ENCODE data around the gene LPIN2. TPM values are rescaled to one million over a fixed set of nuclear protein-coding genes. Genes with fewer than 3 reads are reported as not detected.
"Not testable (repeated sequence)": the region's sequence is repeated elsewhere in the genome, so short reads cannot be mapped to it uniquely, and the experiment has no call there.

The LPIN2 gene
- total RNA-seq, 3 donors from 2014 or later, result 21.8 to 38.1 (median 29.2) TPM

DNA sequence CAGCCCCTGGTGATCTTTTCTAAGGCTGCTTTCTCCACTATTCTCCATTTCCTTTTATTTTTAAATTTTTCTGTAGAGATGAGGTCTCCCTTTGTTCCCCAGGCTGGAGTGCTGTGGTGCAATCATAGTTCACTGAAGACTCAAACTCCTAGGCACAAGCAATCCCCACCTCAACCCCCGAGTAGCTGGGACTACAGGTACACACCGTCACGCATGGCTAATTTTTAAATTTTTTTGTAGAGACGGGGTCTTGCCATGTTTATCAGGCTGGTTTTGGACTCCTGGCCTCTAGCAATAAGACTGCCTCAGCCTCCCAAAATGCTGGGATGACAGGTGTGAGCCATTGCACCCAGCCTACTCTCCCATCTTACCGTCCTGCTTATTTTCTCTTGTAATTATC, 22.7 kb upstream of the LPIN2 start:
- H3K27ac ChIP-seq, result no peak overlapping the region
- no peaks in the 10 kb centered on the region for H3K9me3 ChIP-seq
- no peaks in the 10 kb centered on the region for H3K36me3 ChIP-seq
- DNase-seq (ENCODE audit: low spot score in 2 of 2), result no peak
- no peaks in the 10 kb centered on the region for H3K4me1 ChIP-seq
- TF ChIP-seq, protein P1, sequence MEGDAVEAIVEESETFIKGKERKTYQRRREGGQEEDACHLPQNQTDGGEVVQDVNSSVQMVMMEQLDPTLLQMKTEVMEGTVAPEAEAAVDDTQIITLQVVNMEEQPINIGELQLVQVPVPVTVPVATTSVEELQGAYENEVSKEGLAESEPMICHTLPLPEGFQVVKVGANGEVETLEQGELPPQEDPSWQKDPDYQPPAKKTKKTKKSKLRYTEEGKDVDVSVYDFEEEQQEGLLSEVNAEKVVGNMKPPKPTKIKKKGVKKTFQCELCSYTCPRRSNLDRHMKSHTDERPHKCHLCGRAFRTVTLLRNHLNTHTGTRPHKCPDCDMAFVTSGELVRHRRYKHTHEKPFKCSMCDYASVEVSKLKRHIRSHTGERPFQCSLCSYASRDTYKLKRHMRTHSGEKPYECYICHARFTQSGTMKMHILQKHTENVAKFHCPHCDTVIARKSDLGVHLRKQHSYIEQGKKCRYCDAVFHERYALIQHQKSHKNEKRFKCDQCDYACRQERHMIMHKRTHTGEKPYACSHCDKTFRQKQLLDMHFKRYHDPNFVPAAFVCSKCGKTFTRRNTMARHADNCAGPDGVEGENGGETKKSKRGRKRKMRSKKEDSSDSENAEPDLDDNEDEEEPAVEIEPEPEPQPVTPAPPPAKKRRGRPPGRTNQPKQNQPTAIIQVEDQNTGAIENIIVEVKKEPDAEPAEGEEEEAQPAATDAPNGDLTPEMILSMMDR (IDR thresholded peaks at IDR 0.05), result no peak
- TF ChIP-seq POLR2A (IDR thresholded peaks at IDR 0.05) (no peak), POLR2AphosphoS5 (IDR thresholded peaks at IDR 0.05) (no peak)
- intact Hi-C loops (cut with DNase I; ENCODE audit: low total_unique reads), result no loop called here
- H3K4me3 ChIP-seq, result no peak overlapping the region
- no peaks in the 10 kb centered on the region for H3K27me3 ChIP-seq

DNA sequence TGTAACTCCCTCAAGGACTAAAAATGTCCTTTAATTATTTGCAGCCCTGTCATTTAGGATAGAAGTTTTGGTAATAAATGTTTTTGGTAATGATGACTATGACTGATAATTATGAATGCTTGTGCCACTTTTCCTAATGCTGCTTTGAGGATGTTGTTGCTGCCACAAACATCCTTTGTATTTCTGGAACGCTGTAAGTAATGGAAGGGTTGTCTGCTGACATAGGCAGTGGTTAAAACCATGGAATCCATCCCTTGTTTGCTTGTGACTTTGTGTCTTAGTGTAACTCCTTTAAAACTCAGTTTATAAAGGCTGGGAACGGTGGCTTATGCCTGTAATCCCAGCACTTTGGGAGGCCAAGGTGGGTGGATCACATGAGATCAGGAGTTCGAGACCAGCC, 19.8 kb upstream of the LPIN2 start:
- intact Hi-C loops (cut with DNase I; ENCODE audit: low total_unique reads), result no loop called here
- H3K9me3 ChIP-seq, result no peaks in the 10 kb centered on the region
- TF ChIP-seq POLR2A (IDR thresholded peaks at IDR 0.05), result no peak
- H3K27me3 ChIP-seq, result no peaks in the 10 kb centered on the region
- H3K4me1 ChIP-seq, result no peaks in the 10 kb centered on the region
- no peak overlapping the region for H3K27ac ChIP-seq
- H3K4me3 ChIP-seq, result no peak overlapping the region
- H3K36me3 ChIP-seq, result no peaks in the 10 kb centered on the region
- no peak for DNase-seq (ENCODE audit: low spot score in 2 of 2)

DNA sequence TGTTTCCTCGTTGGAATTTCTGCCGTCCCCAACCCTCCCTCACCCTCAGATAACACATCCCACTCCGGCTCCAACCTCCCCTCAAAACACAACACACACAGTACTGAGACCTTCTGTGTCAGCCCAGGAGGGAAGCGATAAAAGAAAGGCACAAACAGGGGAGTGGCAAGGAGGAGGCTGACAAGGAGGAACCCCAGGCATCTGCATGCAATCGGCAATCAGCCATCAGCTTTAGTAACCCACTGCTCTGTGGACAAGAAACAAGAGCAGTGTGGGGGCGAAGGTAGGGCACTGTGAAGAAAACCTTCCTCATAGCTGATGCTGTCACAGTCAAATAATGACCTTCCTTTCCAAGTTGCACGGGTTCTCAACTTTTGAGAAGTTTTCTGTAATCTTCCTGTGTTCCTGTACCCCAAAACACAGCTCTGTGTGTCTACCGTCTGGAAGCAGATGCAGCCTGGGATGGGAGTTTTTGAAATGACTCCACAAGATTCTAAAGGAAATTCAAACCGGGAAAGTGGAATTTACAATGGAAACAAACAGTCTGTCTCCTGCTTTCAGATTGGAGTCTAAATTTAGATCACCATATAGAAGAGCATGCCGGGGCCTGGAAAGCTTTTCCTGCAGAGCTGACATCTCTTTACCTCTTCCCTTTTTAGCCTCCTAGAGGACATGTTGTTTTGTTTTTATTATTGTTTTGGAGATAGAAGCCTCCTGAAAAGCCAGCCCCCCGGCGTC, 16.4 kb upstream of the LPIN2 start:
- no peak overlapping the region for H3K4me3 ChIP-seq
- intact Hi-C loops (cut with DNase I; ENCODE audit: low total_unique reads), result no loop called here
- TF ChIP-seq, protein P1 (IDR thresholded peaks at IDR 0.05), result no peak
- no peak for TF ChIP-seq POLR2AphosphoS5 (IDR thresholded peaks at IDR 0.05)
- TF ChIP-seq POLR2A (IDR thresholded peaks at IDR 0.05), result no peak
- H3K27me3 ChIP-seq, result no peaks in the 10 kb centered on the region
- DNase-seq (ENCODE audit: low spot score in 2 of 2), result no peak
- H3K9me3 ChIP-seq, result no peaks in the 10 kb centered on the region
- no peaks in the 10 kb centered on the region for H3K36me3 ChIP-seq
- H3K27ac ChIP-seq, result peak overlapping the region; percentile 25 to 40
- H3K4me1 ChIP-seq, result no peaks in the 10 kb centered on the region

DNA sequence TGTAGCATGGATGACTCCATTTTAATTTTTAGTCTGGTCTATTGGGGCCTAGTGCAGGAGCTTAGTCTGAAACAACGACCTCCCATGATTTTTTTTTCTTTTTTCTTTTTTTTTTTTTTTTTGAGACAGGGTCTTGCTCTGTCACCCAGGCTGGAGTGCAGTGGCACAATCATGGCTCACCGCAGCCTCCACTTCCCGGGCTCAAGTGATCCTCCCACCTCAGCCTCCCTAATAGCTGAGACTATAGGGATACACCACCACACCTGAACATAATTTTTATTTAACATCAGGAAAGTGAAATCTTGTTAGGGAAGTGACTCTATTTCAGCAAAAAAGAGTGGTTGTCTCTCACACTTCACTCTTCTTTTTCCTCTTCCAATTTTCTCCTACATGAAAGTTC, 15.2 kb upstream of the LPIN2 start:
- H3K4me3 ChIP-seq; H3K27me3 ChIP-seq; intact Hi-C loops (cut with DNase I; ENCODE audit: low total_unique reads); H3K36me3 ChIP-seq; H3K4me1 ChIP-seq; DNase-seq (ENCODE audit: low spot score in 2 of 2); H3K9me3 ChIP-seq: not testable (repeated sequence)
- peak overlapping the region in 1 of 2 donors; percentile 75 for H3K27ac ChIP-seq

DNA sequence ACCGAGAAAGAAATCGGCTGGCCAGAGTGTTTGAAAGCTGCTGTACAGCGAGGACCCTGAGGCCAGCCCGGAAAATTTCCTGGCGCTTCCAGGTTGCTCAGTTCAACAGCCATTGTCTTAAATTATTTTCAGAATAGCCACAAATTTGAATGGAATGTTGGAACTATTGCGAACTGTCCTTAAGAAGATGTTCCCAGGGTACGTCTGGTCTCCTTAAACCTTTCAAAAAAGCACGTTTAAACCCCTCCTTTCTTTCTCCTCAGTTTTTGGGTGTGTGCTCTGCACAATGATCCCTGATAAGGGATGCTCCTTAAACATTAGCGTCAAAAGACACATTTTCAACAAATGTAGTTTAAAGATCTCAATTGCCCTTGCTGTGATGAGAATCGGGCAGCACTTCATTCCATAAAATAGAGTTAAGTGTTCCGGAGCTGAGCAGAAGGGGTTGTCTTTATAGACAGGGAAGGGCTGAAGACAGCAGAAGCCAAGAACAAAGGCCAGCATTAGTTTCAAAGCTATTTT, 14.5 kb upstream of the LPIN2 start:
- no peaks in the 10 kb centered on the region for H3K4me1 ChIP-seq
- TF ChIP-seq POLR2A (IDR thresholded peaks at IDR 0.05), result no peak
- TF ChIP-seq, protein P1 (IDR thresholded peaks at IDR 0.05), result no peak
- TF ChIP-seq POLR2AphosphoS5 (IDR thresholded peaks at IDR 0.05), result no peak
- H3K9me3 ChIP-seq, result no peaks in the 10 kb centered on the region
- DNase-seq (ENCODE audit: low spot score in 2 of 2), result no peak
- intact Hi-C loops (cut with DNase I; ENCODE audit: low total_unique reads), result no loop called here
- peak overlapping the region in 1 of 3 donors; percentile 2 for H3K4me3 ChIP-seq
- H3K36me3 ChIP-seq, result no peaks in the 10 kb centered on the region
- peak overlapping the region; percentile 45 to 75 for H3K27ac ChIP-seq
- no peaks in the 10 kb centered on the region for H3K27me3 ChIP-seq

DNA sequence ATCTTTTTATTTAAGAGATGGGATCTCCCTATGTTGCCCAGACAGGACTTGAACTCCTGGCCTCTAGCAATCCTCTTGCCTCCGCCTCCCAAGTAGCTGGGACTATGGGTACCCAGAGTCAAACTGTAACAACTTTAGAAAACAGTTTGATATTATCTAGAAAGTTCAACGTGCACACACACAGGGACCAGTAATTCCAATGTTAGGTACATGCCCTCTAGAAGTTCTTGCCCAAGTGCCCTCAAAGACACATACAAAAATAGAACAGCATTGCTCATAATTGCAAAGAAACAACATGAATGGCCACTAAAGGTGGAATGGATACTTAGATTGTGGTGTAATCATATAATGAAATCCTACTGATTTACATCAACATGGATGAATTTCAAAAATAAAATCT, 12.6 kb upstream of the LPIN2 start:
- Histone ChIP-seq H3K27ac (no peak overlapping the region), H3K4me1 (no peaks in the 10 kb centered on the region), H3K36me3 (no peaks in the 10 kb centered on the region), H3K4me3 (no peak overlapping the region), H3K27me3 (no peaks in the 10 kb centered on the region), H3K9me3 (no peaks in the 10 kb centered on the region)
- TF ChIP-seq, protein P1 (IDR thresholded peaks at IDR 0.05), result no peak
- TF ChIP-seq POLR2A (IDR thresholded peaks at IDR 0.05), result no peak
- TF ChIP-seq POLR2AphosphoS5 (IDR thresholded peaks at IDR 0.05), result no peak
- intact Hi-C loops (cut with DNase I; ENCODE audit: low total_unique reads), result no loop called here
- no peak for DNase-seq (ENCODE audit: low spot score in 2 of 2)

DNA sequence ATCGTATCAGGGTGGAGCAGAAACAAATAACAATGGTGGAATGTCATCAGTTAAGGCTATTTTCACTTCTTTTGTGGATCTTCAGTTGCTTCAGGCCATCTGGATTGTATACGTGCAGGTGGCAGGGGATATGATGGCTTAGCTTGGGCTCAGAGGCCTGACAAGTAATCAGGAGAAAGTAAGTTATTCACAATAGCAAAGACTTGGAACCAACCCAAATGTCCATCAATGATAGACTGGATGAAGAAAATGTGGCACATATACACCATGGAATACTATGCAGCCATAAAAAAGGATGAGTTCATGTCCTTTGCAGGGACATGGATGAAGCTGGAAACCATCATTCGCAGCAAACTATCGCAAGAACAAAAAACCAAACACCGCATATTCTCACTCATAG, 10.7 kb upstream of the LPIN2 start:
- intact Hi-C loops (cut with DNase I; ENCODE audit: low total_unique reads); H3K27me3 ChIP-seq; H3K4me1 ChIP-seq; H3K4me3 ChIP-seq; H3K36me3 ChIP-seq; H3K27ac ChIP-seq; H3K9me3 ChIP-seq; DNase-seq (ENCODE audit: low spot score in 2 of 2): not testable (repeated sequence)

Measured in breast epithelium (tissue), 4 donors.